Mesothelial cell of epicardium (in vitro differentiated cells): ENCODE measurements around the gene ATP5F1B. TPM values are rescaled to one million over a fixed set of nuclear protein-coding genes. Genes with fewer than 3 reads are reported as not detected.

ENCODE experiments used
- DNase-seq, 2 experiments: peaks; one replicate each; pipeline ENCODE4 v3.0.0; 2021; ENCODE audit warnings: low spot score in 2 of 2; ENCODE audit not compliant: unreplicated experiment in 2 of 2
- H3K27ac Mint-ChIP-seq: 2 replicates; pipeline ENCODE4 v1.8.0; 2021; ENCODE audit warnings: mixed read lengths
- H3K27me3 Mint-ChIP-seq: 2 replicates; pipeline ENCODE4 v1.8.0; 2021; ENCODE audit warnings: low read depth, mixed read lengths
- H3K36me3 Mint-ChIP-seq: 2 replicates; pipeline ENCODE4 v1.8.0; 2021; ENCODE audit warnings: mixed read lengths
- H3K4me1 Mint-ChIP-seq: 2 replicates; pipeline ENCODE4 v1.8.0; 2021; ENCODE audit warnings: mixed read lengths
- H3K4me3 Mint-ChIP-seq: 2 replicates; pipeline ENCODE4 v1.8.0; 2021; ENCODE audit warnings: mild to moderate bottlenecking, moderate library complexity, mixed read lengths
- H3K9me3 Mint-ChIP-seq: 2 replicates; pipeline ENCODE4 v1.8.0; 2021; ENCODE audit warnings: mixed read lengths
- total RNA-seq: library from RNA; stranded (reverse); gene quantifications from 3 replicates; pipeline ENCODE4 v1.2.1, GENCODE V29; 2021
- TF ChIP-seq, protein P1 (sequence below): fragments of 200-600 bp; sonication (generic); IDR thresholded peaks from one replicate; pipeline ENCODE4 v1.5.0; 2021; ENCODE audit warnings: antibody characterized with exemption; ENCODE audit not compliant: unreplicated experiment

The ATP5F1B gene
- total RNA-seq, 1 donor from 2014 or later: 361 TPM

DNA sequence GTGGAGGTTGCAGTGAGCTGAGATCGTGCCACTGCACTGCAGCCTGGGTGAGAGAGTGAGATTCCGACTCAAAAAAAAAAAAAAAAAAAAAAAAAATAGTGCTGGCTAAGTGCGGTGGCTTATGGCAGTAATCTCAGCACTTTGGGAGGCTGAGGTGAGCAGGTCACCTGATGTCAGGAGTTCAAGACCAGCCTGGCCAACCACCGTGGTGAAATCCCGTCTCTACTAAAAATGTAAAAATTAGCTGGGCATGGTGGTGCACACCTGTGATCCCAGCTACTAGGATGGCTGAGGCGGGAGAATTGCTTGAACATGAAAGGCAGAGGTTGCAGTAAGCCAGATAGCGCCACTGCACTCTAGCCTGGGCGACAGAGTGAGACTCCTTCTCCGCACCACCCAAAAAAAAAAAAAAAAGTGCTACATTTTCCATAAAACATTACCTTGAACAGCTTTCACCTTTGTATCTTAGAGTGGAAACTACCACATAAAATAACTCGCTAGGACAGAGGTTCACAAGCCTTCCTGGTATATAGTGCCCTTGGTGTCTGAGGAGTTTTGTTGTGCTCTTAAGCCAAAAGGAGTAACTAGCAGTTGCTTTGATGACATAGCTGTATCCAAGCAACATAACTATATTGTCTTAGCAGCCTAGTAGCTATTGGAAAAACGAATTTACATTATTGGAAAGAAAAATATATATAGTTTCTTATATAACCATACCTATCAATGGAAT lies 31.2 kb upstream of the ATP5F1B start:
- Mint-ChIP-seq H3K27ac (no peak overlapping the region), H3K27me3 (no peaks in the 10 kb centered on the region), H3K4me1 (peaks cover 4% of the 10 kb centered on the region), H3K9me3 (no peaks in the 10 kb centered on the region), H3K36me3 (peaks cover 14% of the 10 kb centered on the region), H3K4me3 (no peak overlapping the region)
- DNase-seq: no peak
- TF ChIP-seq, protein P1, sequence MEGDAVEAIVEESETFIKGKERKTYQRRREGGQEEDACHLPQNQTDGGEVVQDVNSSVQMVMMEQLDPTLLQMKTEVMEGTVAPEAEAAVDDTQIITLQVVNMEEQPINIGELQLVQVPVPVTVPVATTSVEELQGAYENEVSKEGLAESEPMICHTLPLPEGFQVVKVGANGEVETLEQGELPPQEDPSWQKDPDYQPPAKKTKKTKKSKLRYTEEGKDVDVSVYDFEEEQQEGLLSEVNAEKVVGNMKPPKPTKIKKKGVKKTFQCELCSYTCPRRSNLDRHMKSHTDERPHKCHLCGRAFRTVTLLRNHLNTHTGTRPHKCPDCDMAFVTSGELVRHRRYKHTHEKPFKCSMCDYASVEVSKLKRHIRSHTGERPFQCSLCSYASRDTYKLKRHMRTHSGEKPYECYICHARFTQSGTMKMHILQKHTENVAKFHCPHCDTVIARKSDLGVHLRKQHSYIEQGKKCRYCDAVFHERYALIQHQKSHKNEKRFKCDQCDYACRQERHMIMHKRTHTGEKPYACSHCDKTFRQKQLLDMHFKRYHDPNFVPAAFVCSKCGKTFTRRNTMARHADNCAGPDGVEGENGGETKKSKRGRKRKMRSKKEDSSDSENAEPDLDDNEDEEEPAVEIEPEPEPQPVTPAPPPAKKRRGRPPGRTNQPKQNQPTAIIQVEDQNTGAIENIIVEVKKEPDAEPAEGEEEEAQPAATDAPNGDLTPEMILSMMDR: no peak

DNA sequence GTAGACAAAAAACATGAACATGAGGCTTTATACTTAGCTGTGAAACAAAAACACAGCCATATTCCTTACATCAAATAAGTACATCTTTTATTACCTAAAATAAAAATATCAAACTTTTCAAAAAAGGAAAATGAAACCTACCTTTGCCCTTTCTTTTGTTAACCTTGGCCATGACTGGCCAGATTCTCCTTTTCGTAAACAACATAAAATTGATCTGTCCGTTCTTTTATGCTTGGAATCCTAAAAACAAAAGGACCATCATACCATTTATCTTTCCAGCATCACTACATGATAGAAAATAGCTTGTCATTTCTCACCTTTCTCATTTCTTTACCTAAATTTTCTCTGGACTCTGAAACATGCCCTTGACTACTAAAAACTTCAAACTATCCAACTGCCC lies 25.8 kb upstream of the ATP5F1B start:
- Mint-ChIP-seq H3K4me3 (no peak overlapping the region), H3K36me3 (peaks cover 32% of the 10 kb centered on the region), H3K27me3 (no peaks in the 10 kb centered on the region), H3K4me1 (peaks cover 3% of the 10 kb centered on the region), H3K9me3 (no peaks in the 10 kb centered on the region), H3K27ac (no peak overlapping the region)
- DNase-seq: no peak
- TF ChIP-seq, protein P1: no peak

DNA sequence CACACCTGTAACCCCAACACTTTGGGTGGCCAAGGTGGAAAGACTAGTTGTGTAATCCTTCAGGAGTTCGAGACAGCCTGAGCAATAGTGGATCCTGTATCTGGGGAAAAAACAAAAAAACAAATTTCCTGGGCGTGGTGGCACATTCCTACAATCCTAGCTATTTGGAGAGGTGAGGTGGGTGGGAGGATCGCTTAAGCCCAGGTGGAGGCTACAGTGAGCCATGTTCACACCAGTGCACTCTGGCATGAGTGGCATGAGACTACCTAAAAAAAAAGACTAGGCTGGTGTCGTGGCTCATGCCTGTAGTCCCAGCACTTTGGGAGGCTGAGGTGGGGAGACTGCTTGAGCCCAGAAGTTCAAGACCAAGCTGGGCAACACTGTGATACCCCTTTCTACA lies 25.1 kb upstream of the ATP5F1B start:
- Mint-ChIP-seq H3K27ac (no peak overlapping the region), H3K27me3 (no peaks in the 10 kb centered on the region), H3K4me3 (no peak overlapping the region), H3K4me1 (peaks cover 3% of the 10 kb centered on the region), H3K36me3 (peaks cover 37% of the 10 kb centered on the region), H3K9me3 (no peaks in the 10 kb centered on the region)
- TF ChIP-seq, protein P1: no peak
- no peak for DNase-seq

DNA sequence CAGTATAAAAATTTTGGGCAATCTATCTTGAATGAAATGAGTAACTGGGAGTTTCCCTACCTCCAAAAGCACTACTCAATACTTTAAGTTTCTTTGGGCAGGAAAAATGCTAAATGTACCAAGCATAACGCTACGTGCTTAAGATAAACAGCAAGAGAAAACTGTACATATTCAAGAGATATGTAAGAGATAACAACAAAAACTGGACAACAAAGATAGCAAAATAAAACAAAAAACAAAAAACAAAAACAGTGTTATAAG lies 22.3 kb upstream of the ATP5F1B start:
- H3K27me3 Mint-ChIP-seq: no peaks in the 10 kb centered on the region
- H3K4me3 Mint-ChIP-seq: no peak overlapping the region
- peaks cover 44% of the 10 kb centered on the region for H3K36me3 Mint-ChIP-seq
- peaks cover 9% of the 10 kb centered on the region for H3K4me1 Mint-ChIP-seq
- no peak for DNase-seq
- peak overlapping the region; percentile 28 for H3K27ac Mint-ChIP-seq
- no peaks in the 10 kb centered on the region for H3K9me3 Mint-ChIP-seq
- TF ChIP-seq, protein P1: no peak

DNA sequence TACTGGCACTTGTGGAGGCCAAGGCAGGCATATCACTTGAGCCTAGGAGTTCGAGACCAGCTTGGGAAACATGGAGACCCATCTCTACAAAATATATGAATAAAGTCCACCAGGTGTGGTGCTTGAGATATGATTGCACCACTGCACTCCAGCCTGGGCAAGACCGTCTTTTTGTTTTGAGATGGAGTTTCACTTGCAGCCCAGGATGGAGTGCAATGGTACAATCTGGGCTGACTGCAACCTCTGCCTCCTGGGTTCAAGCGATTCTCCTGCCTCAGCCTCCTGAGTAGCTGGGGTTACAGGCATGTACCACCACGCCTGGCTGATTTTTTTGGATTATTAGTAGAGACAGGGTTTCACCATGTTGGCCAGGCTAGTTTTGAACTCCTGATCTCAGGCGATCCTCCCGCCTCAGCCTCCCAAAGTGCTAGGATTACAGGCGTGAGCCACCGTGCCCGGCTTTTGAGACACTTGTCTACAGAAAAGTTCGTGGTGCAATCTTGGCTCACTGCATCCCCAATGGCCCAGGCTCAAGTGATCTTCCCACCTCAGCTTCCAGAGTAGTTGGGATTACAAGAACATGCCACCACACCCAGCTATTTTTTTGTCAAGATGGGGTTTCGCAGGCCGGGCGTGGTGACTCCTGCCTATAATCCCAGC lies 16.3 kb upstream of the ATP5F1B start:
- Mint-ChIP-seq H3K27me3 (no peaks in the 10 kb centered on the region), H3K4me3 (no peak overlapping the region), H3K36me3 (peaks cover 17% of the 10 kb centered on the region), H3K4me1 (peaks cover 12% of the 10 kb centered on the region), H3K27ac (peak overlapping the region; percentile 25), H3K9me3 (no peaks in the 10 kb centered on the region)
- TF ChIP-seq, protein P1: no peak
- DNase-seq: no peak
